ENCODE results near the gene ACE.

ACE gene

GRCh38 chr17:63480826-63481487, 4.1 kb downstream of the ACE start (continued):
- TF ChIP-seq, protein P1, sequence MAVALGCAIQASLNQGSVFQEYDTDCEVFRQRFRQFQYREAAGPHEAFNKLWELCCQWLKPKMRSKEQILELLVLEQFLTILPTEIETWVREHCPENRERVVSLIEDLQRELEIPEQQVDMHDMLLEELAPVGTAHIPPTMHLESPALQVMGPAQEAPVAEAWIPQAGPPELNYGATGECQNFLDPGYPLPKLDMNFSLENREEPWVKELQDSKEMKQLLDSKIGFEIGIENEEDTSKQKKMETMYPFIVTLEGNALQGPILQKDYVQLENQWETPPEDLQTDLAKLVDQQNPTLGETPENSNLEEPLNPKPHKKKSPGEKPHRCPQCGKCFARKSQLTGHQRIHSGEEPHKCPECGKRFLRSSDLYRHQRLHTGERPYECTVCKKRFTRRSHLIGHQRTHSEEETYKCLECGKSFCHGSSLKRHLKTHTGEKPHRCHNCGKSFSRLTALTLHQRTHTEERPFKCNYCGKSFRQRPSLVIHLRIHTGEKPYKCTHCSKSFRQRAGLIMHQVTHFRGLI (tag by site-specific recombination; IDR thresholded peaks at IDR 0.05), result peak; percentile 88
- TF ChIP-seq, protein P2, sequence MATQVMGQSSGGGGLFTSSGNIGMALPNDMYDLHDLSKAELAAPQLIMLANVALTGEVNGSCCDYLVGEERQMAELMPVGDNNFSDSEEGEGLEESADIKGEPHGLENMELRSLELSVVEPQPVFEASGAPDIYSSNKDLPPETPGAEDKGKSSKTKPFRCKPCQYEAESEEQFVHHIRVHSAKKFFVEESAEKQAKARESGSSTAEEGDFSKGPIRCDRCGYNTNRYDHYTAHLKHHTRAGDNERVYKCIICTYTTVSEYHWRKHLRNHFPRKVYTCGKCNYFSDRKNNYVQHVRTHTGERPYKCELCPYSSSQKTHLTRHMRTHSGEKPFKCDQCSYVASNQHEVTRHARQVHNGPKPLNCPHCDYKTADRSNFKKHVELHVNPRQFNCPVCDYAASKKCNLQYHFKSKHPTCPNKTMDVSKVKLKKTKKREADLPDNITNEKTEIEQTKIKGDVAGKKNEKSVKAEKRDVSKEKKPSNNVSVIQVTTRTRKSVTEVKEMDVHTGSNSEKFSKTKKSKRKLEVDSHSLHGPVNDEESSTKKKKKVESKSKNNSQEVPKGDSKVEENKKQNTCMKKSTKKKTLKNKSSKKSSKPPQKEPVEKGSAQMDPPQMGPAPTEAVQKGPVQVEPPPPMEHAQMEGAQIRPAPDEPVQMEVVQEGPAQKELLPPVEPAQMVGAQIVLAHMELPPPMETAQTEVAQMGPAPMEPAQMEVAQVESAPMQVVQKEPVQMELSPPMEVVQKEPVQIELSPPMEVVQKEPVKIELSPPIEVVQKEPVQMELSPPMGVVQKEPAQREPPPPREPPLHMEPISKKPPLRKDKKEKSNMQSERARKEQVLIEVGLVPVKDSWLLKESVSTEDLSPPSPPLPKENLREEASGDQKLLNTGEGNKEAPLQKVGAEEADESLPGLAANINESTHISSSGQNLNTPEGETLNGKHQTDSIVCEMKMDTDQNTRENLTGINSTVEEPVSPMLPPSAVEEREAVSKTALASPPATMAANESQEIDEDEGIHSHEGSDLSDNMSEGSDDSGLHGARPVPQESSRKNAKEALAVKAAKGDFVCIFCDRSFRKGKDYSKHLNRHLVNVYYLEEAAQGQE (tag by site-specific recombination; IDR thresholded peaks at IDR 0.05), result no peak
- TF ChIP-seq ZNF121 (tag by site-specific recombination; IDR thresholded peaks at IDR 0.05) (peak; percentile 53; the same call in 1 of the 2 replicates), ZNF561 (tag by site-specific recombination; IDR thresholded peaks at IDR 0.05; ENCODE audit: borderline replicate concordance) (no peak), IKZF3 (tag by site-specific recombination; IDR thresholded peaks at IDR 0.05) (no peak), ZNF341 (tag by site-specific recombination; IDR thresholded peaks at IDR 0.05; ENCODE audit: low read depth) (peak; percentile 53), ZNF843 (tag by site-specific recombination; IDR thresholded peaks at IDR 0.05) (0 out of 2 replicates have a peak, but pooled peaks have one; percentile 37), KLF16 (tag by site-specific recombination; IDR thresholded peaks at IDR 0.05) (0 out of 2 replicates have a peak, but pooled peaks have one; percentile 36), ZNF707 (tag by site-specific recombination; IDR thresholded peaks at IDR 0.05) (no peak), ZNF660 (tag by site-specific recombination; IDR thresholded peaks at IDR 0.05) (0 out of 2 replicates have a peak, but pooled peaks have one; percentile 26), ZNF423 (tag by site-specific recombination; IDR thresholded peaks at IDR 0.05) (peak; percentile 81), OSR2 (tag by site-specific recombination; IDR thresholded peaks at IDR 0.05) (peak; percentile 64; the same call in 1 of the 2 replicates), ZNF324 (tag by site-specific recombination; IDR thresholded peaks at IDR 0.05) (0 out of 2 replicates have a peak, but pooled peaks have one; percentile 24), ZBTB44 (tag by site-specific recombination; IDR thresholded peaks at IDR 0.05) (peak; percentile 98), ZNF146 (tag by site-specific recombination; IDR thresholded peaks at IDR 0.05) (no peak), SCRT2 (tag by site-specific recombination; IDR thresholded peaks at IDR 0.05) (peak; percentile 17; the same call in 1 of the 2 replicates), ZIC2 (tag by site-specific recombination; IDR thresholded peaks at IDR 0.05) (peak; percentile 95)
- TF ChIP-seq, protein P3, sequence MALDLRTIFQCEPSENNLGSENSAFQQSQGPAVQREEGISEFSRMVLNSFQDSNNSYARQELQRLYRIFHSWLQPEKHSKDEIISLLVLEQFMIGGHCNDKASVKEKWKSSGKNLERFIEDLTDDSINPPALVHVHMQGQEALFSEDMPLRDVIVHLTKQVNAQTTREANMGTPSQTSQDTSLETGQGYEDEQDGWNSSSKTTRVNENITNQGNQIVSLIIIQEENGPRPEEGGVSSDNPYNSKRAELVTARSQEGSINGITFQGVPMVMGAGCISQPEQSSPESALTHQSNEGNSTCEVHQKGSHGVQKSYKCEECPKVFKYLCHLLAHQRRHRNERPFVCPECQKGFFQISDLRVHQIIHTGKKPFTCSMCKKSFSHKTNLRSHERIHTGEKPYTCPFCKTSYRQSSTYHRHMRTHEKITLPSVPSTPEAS (tag by site-specific recombination; IDR thresholded peaks at IDR 0.05), result no peak

GRCh38 chr17:63481488-63481870, 4.6 kb downstream of the ACE start:
- Histone ChIP-seq H3K36me3 (ENCODE audit: control insufficient read depth in 2 of 2, insufficient read depth in 1 of 2, low read length in 2 of 2) (no peaks in the 10 kb centered on the region), H3K4me3 (ENCODE audit: low read depth, low read length) (no peak overlapping the region), H3K9me3 (ENCODE audit: control insufficient read depth, insufficient read depth, low read depth, low read length) (no peaks in the 10 kb centered on the region), H3K4me1 (ENCODE audit: control insufficient read depth, insufficient read depth, low read length) (peaks cover 8% of the 10 kb centered on the region), H3K27ac (ENCODE audit: extremely low read depth, low read depth, low read length) (no peak overlapping the region)
- ChIA-PET CTCF (interaction anchor here (0.6 to 8.1 kb wide), 8 partner anchors 10 to 888 kb away, joined by 3 to 159 read pairs (median 4); no protein-coding TSS in a partner anchor), POLR2A (interaction anchor here (1.2 to 1.4 kb wide), 2 partner anchors 56 to 68 kb away, joined by 3 to 5 read pairs; partner anchors contain the start of gene DCAF7)
- TF ChIP-seq ZBTB1 (tag by site-specific recombination; IDR thresholded peaks at IDR 0.05) (no peak), ZNF366 (tag by site-specific recombination; conservative IDR thresholded peaks at IDR 0.05) (no peak), PRDM1 (tag by site-specific recombination; IDR thresholded peaks at IDR 0.05) (no peak), ZNF596 (tag by site-specific recombination; IDR thresholded peaks at IDR 0.05) (no peak), IKZF3 (tag by site-specific recombination; IDR thresholded peaks at IDR 0.05) (no peak), ZNF239 (tag by site-specific recombination; IDR thresholded peaks at IDR 0.05) (no peak), ZNF610 (tag by site-specific recombination; IDR thresholded peaks at IDR 0.05; ENCODE audit: borderline replicate concordance) (no peak), ZNF777 (tag by site-specific recombination; IDR thresholded peaks at IDR 0.05; ENCODE audit: borderline replicate concordance) (no peak), ZNF140 (tag by site-specific recombination; IDR thresholded peaks at IDR 0.05) (no peak)
- TF ChIP-seq, protein P4, sequence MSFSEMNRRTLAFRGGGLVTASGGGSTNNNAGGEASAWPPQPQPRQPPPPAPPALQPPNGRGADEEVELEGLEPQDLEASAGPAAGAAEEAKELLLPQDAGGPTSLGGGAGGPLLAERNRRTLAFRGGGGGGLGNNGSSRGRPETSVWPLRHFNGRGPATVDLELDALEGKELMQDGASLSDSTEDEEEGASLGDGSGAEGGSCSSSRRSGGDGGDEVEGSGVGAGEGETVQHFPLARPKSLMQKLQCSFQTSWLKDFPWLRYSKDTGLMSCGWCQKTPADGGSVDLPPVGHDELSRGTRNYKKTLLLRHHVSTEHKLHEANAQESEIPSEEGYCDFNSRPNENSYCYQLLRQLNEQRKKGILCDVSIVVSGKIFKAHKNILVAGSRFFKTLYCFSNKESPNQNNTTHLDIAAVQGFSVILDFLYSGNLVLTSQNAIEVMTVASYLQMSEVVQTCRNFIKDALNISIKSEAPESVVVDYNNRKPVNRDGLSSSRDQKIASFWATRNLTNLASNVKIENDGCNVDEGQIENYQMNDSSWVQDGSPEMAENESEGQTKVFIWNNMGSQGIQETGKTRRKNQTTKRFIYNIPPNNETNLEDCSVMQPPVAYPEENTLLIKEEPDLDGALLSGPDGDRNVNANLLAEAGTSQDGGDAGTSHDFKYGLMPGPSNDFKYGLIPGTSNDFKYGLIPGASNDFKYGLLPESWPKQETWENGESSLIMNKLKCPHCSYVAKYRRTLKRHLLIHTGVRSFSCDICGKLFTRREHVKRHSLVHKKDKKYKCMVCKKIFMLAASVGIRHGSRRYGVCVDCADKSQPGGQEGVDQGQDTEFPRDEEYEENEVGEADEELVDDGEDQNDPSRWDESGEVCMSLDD (tag by site-specific recombination; IDR thresholded peaks at IDR 0.05), result no peak

Measured in HEK293 (cell line).